SK-N-SH treated with all-trans-retinoic acid at 6 μM for 48 hours (cell line): Measurements from ENCODE around the gene NOD2.

Experiments used
- ATAC-seq: fragments of 200-7000 bp; cut with Tn5 transposase; 3 replicates; pipeline ENCODE4 v1.9.1; 2020; ENCODE audit warnings: mild to moderate bottlenecking, moderate library complexity
- ARNTL ChIP-seq: fragments of 450-650 bp; formaldehyde crosslinking; IDR thresholded peaks from 2 replicates; pipeline ENCODE4 v1.5.0; 2020; ENCODE audit warnings: low read depth, mild to moderate bottlenecking, moderate library complexity, borderline replicate concordance
- BACH2 ChIP-seq: fragments of 250-450 bp; sonication (Bioruptor Pico); IDR thresholded peaks from 2 replicates; pipeline ENCODE4 v1.9.0; 2021; ENCODE audit warnings: mild to moderate bottlenecking, borderline replicate concordance
- CSDC2 ChIP-seq: fragments of 250-450 bp; sonication (Bioruptor Pico); IDR thresholded peaks from 2 replicates; pipeline ENCODE4 v1.5.0; 2020; ENCODE audit warnings: mild to moderate bottlenecking, moderate library complexity
- ESRRG ChIP-seq: fragments of 250-450 bp; sonication (Bioruptor Pico); IDR thresholded peaks from 2 replicates; pipeline ENCODE4 v1.6.1; 2021; ENCODE audit warnings: mild to moderate bottlenecking
- GLIS3 ChIP-seq: fragments of 250-450 bp; sonication (Bioruptor Pico); IDR thresholded peaks from 2 replicates; pipeline ENCODE4 v1.5.0; 2020; ENCODE audit warnings: mild to moderate bottlenecking, moderate library complexity
- ISL1 ChIP-seq: fragments of 250-450 bp; sonication (Bioruptor Pico); IDR thresholded peaks from 2 replicates; pipeline ENCODE4 v2.1.2; 2022; ENCODE audit warnings: mild to moderate bottlenecking, moderate library complexity
- PPARA ChIP-seq: fragments of 250-450 bp; sonication (Bioruptor Pico); IDR thresholded peaks from 2 replicates; pipeline ENCODE4 v1.5.0; 2020; ENCODE audit warnings: mild to moderate bottlenecking, borderline replicate concordance
- RARB ChIP-seq: fragments of 250-450 bp; sonication (Bioruptor Pico); IDR thresholded peaks from 2 replicates; pipeline ENCODE4 v1.8.0; 2021; ENCODE audit warnings: mild to moderate bottlenecking, moderate library complexity
- SNAI2 ChIP-seq: fragments of 250-450 bp; sonication (Bioruptor Pico); IDR thresholded peaks from 2 replicates; pipeline ENCODE4 v1.5.0; 2020; ENCODE audit warnings: mild to moderate bottlenecking, moderate library complexity
- TCF4 ChIP-seq: fragments of 250-450 bp; sonication (Bioruptor Pico); IDR thresholded peaks from 2 replicates; pipeline ENCODE4 v1.8.0; 2021; ENCODE audit warnings: mild to moderate bottlenecking, moderate library complexity, borderline replicate concordance
- TOX ChIP-seq: fragments of 250-450 bp; sonication (Bioruptor Pico); IDR thresholded peaks from 2 replicates; pipeline ENCODE4 v1.8.0; 2021; ENCODE audit warnings: mild to moderate bottlenecking, moderate library complexity, borderline replicate concordance
- ZC3H10 ChIP-seq: fragments of 250-450 bp; sonication (Bioruptor Pico); IDR thresholded peaks from 2 replicates; pipeline ENCODE4 v1.5.1; 2021; ENCODE audit warnings: mild to moderate bottlenecking, moderate library complexity
- ZFP3 ChIP-seq: fragments of 250-450 bp; sonication (Bioruptor Pico); IDR thresholded peaks from 2 replicates; pipeline ENCODE4 v1.5.0; 2020; ENCODE audit warnings: mild to moderate bottlenecking, moderate library complexity
- ZFP30 ChIP-seq: fragments of 450-650 bp; formaldehyde crosslinking; IDR thresholded peaks from 2 replicates; pipeline ENCODE4 v1.5.0; 2022; ENCODE audit warnings: mild to moderate bottlenecking, moderate library complexity
- ZNF565 ChIP-seq: fragments of 450-650 bp; formaldehyde crosslinking; conservative IDR thresholded peaks from 2 replicates; pipeline ENCODE4 v1.5.0; 2020; ENCODE audit warnings: low read depth, mild to moderate bottlenecking, moderate library complexity
- ZNF70 ChIP-seq: fragments of 450-650 bp; formaldehyde crosslinking; IDR thresholded peaks from 2 replicates; pipeline ENCODE4 v1.5.0; 2020; ENCODE audit warnings: mild to moderate bottlenecking, moderate library complexity
- ZNF8 ChIP-seq: fragments of 450-650 bp; formaldehyde crosslinking; IDR thresholded peaks from 2 replicates; pipeline ENCODE4 v1.5.0; 2020; ENCODE audit warnings: mild to moderate bottlenecking, moderate library complexity
- TF ChIP-seq, protein P1 (sequence below): fragments of 250-450 bp; sonication (Bioruptor Pico); IDR thresholded peaks from 2 replicates; pipeline ENCODE4 v1.5.1; 2020; ENCODE audit warnings: low read depth, mild to moderate bottlenecking, moderate library complexity
- TF ChIP-seq, protein P2 (sequence below): fragments of 250-450 bp; sonication (Bioruptor Pico); IDR thresholded peaks from 2 replicates; pipeline ENCODE4 v1.5.1; 2021; ENCODE audit warnings: mild to moderate bottlenecking, moderate library complexity
- TF ChIP-seq, protein P3 (sequence below): fragments of 250-450 bp; sonication (Bioruptor Pico); IDR thresholded peaks from 2 replicates; pipeline ENCODE4 v1.8.0; 2020; ENCODE audit warnings: mild to moderate bottlenecking, moderate library complexity, borderline replicate concordance
- TF ChIP-seq, protein P4 (sequence below): fragments of 250-450 bp; sonication (Bioruptor Pico); IDR thresholded peaks from 2 replicates; pipeline ENCODE4 v1.5.0; 2020; ENCODE audit warnings: mild to moderate bottlenecking, moderate library complexity

The NOD2 gene

DNA sequence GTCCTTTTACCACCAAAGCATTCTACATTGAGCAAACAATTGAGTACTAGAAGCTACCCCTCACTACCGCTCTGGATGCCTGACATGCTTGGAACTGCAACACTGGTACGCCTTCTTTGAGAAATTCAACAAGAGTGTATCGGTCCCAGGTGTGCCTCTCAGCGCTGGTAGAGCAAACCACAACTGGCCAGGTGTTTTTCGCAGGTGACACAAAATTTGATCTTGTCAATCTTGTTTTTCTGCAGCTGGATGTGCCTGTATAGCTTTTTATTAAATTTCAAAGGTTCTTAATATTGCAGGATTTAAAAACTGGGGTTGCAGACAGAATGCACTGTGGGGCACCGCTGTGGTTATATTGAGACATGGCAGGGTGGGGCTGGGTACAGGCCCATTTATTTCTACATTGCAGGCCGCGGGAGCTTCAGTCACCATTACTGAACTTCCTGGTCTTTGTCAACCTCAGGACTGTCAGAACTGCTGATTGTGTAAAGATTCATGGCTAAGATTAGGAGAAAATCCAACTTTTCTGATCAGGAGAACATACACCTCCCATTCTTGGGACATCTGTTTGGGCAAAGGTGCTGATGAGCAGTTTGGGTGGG, 7.8 kb upstream of the NOD2 start:
- TF ChIP-seq ZFP3 (CRISPR knock-in tag) = no peak
- no peak for TF ChIP-seq TOX (CRISPR knock-in tag)
- TF ChIP-seq ARNTL (CRISPR knock-in tag) = no peak
- TF ChIP-seq ISL1 (CRISPR knock-in tag) = no peak
- TF ChIP-seq CSDC2 (CRISPR knock-in tag) = no peak
- TF ChIP-seq ZNF70 (CRISPR knock-in tag) = no peak
- no peak for TF ChIP-seq BACH2 (CRISPR knock-in tag)
- no peak for TF ChIP-seq ZFP30 (CRISPR knock-in tag)
- no peak for TF ChIP-seq SNAI2 (CRISPR knock-in tag)
- TF ChIP-seq, protein P1, sequence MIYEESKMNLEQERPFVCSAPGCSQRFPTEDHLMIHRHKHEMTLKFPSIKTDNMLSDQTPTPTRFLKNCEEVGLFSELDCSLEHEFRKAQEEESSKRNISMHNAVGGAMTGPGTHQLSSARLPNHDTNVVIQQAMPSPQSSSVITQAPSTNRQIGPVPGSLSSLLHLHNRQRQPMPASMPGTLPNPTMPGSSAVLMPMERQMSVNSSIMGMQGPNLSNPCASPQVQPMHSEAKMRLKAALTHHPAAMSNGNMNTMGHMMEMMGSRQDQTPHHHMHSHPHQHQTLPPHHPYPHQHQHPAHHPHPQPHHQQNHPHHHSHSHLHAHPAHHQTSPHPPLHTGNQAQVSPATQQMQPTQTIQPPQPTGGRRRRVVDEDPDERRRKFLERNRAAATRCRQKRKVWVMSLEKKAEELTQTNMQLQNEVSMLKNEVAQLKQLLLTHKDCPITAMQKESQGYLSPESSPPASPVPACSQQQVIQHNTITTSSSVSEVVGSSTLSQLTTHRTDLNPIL (CRISPR knock-in tag) = no peak
- TF ChIP-seq, protein P2, sequence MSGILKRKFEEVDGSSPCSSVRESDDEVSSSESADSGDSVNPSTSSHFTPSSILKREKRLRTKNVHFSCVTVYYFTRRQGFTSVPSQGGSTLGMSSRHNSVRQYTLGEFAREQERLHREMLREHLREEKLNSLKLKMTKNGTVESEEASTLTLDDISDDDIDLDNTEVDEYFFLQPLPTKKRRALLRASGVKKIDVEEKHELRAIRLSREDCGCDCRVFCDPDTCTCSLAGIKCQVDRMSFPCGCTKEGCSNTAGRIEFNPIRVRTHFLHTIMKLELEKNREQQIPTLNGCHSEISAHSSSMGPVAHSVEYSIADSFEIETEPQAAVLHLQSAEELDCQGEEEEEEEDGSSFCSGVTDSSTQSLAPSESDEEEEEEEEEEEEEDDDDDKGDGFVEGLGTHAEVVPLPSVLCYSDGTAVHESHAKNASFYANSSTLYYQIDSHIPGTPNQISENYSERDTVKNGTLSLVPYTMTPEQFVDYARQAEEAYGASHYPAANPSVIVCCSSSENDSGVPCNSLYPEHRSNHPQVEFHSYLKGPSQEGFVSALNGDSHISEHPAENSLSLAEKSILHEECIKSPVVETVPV (CRISPR knock-in tag) = no peak
- no peak for TF ChIP-seq TCF4 (CRISPR knock-in tag)
- no peak for TF ChIP-seq ESRRG (CRISPR knock-in tag)
- no peak for TF ChIP-seq ZC3H10 (CRISPR knock-in tag)
- TF ChIP-seq PPARA (CRISPR knock-in tag) = no peak
- TF ChIP-seq ZNF565 (CRISPR knock-in tag) = no peak
- TF ChIP-seq ZNF8 (CRISPR knock-in tag) = no peak
- no peak for ATAC-seq

DNA sequence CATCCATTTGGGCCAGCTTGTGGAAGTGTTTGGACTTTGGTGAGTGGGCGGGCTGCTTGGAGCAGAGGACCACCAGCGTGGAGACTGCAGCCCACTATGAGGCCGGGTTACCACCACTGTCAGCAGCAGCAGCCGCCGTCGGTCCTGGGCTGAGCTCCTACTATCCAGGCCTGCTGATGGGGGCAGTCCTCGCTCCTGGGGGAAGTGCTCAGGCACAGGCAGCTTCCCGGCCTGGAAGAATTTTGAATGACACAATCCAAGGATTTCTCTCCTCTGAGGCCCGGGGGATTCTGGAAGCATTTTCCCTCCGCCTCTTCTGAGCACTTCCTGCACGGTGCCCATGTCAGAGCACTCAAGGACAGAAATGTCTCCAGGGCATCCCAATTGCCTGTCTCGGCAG, 5.3 kb upstream of the NOD2 start:
- TF ChIP-seq TOX (CRISPR knock-in tag) (no peak), ZFP30 (CRISPR knock-in tag) (no peak), ZNF565 (CRISPR knock-in tag) (no peak), GLIS3 (CRISPR knock-in tag) (no peak), SNAI2 (CRISPR knock-in tag) (no peak), CSDC2 (CRISPR knock-in tag) (no peak), TCF4 (CRISPR knock-in tag) (no peak), ARNTL (CRISPR knock-in tag) (no peak), RARB (CRISPR knock-in tag) (no peak), PPARA (CRISPR knock-in tag) (no peak)
- TF ChIP-seq, protein P3, sequence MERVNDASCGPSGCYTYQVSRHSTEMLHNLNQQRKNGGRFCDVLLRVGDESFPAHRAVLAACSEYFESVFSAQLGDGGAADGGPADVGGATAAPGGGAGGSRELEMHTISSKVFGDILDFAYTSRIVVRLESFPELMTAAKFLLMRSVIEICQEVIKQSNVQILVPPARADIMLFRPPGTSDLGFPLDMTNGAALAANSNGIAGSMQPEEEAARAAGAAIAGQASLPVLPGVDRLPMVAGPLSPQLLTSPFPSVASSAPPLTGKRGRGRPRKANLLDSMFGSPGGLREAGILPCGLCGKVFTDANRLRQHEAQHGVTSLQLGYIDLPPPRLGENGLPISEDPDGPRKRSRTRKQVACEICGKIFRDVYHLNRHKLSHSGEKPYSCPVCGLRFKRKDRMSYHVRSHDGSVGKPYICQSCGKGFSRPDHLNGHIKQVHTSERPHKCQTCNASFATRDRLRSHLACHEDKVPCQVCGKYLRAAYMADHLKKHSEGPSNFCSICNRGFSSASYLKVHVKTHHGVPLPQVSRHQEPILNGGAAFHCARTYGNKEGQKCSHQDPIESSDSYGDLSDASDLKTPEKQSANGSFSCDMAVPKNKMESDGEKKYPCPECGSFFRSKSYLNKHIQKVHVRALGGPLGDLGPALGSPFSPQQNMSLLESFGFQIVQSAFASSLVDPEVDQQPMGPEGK = no peak
- TF ChIP-seq, protein P4, sequence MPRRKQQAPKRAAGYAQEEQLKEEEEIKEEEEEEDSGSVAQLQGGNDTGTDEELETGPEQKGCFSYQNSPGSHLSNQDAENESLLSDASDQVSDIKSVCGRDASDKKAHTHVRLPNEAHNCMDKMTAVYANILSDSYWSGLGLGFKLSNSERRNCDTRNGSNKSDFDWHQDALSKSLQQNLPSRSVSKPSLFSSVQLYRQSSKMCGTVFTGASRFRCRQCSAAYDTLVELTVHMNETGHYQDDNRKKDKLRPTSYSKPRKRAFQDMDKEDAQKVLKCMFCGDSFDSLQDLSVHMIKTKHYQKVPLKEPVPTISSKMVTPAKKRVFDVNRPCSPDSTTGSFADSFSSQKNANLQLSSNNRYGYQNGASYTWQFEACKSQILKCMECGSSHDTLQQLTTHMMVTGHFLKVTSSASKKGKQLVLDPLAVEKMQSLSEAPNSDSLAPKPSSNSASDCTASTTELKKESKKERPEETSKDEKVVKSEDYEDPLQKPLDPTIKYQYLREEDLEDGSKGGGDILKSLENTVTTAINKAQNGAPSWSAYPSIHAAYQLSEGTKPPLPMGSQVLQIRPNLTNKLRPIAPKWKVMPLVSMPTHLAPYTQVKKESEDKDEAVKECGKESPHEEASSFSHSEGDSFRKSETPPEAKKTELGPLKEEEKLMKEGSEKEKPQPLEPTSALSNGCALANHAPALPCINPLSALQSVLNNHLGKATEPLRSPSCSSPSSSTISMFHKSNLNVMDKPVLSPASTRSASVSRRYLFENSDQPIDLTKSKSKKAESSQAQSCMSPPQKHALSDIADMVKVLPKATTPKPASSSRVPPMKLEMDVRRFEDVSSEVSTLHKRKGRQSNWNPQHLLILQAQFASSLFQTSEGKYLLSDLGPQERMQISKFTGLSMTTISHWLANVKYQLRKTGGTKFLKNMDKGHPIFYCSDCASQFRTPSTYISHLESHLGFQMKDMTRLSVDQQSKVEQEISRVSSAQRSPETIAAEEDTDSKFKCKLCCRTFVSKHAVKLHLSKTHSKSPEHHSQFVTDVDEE (CRISPR knock-in tag) = no peak
- no peak for ATAC-seq

DNA sequence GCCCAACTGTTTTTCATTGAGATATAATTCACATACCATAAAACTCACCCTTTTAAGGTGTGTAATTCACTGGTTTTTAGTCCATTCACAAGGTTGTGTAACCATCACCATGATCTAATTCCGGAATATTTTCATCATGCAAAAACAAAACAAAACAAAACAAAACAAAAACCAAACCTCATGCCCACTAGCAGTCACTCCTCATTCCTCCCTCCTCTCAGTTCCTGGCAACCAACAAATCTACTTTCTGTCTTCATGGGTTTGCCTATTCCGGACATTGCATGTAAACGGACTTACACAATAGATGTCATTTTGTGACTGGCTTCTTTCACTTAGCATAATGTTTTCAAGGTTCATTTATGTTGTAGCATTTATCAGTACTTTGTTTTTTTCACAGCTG, 4.5 kb upstream of the NOD2 start:
- no peak for ATAC-seq
- no peak for TF ChIP-seq ZFP30 (CRISPR knock-in tag)
- no peak for TF ChIP-seq ZNF70 (CRISPR knock-in tag)
- no peak for TF ChIP-seq ESRRG (CRISPR knock-in tag)
- no peak for TF ChIP-seq ISL1 (CRISPR knock-in tag)
- TF ChIP-seq, protein P3 = no peak
- no peak for TF ChIP-seq ARNTL (CRISPR knock-in tag)
- no peak for TF ChIP-seq PPARA (CRISPR knock-in tag)
- TF ChIP-seq, protein P4 (CRISPR knock-in tag) = no peak
- TF ChIP-seq ZFP3 (CRISPR knock-in tag) = no peak
- TF ChIP-seq TCF4 (CRISPR knock-in tag) = no peak
- no peak for TF ChIP-seq BACH2 (CRISPR knock-in tag)
- TF ChIP-seq, protein P1 (CRISPR knock-in tag) = no peak
